MM.1S (cell line): ENCODE data around the gene TFDP1.

Experiments used
- CTCF ChIP-seq: fragments of 300-600 bp; sonication (generic); IDR thresholded peaks from 2 replicates; pipeline ENCODE4 v1.5.1; 2016; ENCODE audit warnings: antibody characterized with exemption, low read length, mixed read lengths
- EZH2 ChIP-seq: fragments of 300-600 bp; sonication (generic); optimal IDR thresholded peaks from 2 replicates; pipeline ENCODE3; 2017; ENCODE audit warnings: low read depth, mild to moderate bottlenecking, antibody characterized with exemption, low read length, mixed read lengths
- EZH2phosphoT487 ChIP-seq: fragments of 300-600 bp; sonication (generic); IDR thresholded peaks from 2 replicates; pipeline ENCODE4 v1.6.1; 2018; ENCODE audit warnings: antibody characterized with exemption, low read length

GRCh38 chr13:113597391-113598080, 13.0 kb downstream of the TFDP1 start:
- TF ChIP-seq CTCF: no peak
- TF ChIP-seq EZH2phosphoT487: no peak
- TF ChIP-seq EZH2: no peak
